Upper lobe of left lung (tissue), 6 donors: ENCODE measurements around the gene PSMB5. TPM values are rescaled to one million over a fixed set of nuclear protein-coding genes. Genes with fewer than 3 reads are reported as not detected.

Source experiments
- ATAC-seq, 2 donors: fragments of 200-7000 bp; cut with Tn5 transposase; one replicate each; pipeline ENCODE4 v1.9.1; 2022; ENCODE audit warnings: mild to moderate bottlenecking in 2 of 2, moderate library complexity in 2 of 2; ENCODE audit not compliant: low FRiP score in 2 of 2
- DNase-seq, 2 donors: peaks; one replicate each; pipeline ENCODE4 v3.0.0-alpha.2; 2019 to 2020
- H3K27ac ChIP-seq, 4 donors: fragments of 200-600 bp; sonication (generic); one replicate each; pipeline ENCODE4 v1.5.1; 2016 to 2019
- H3K27me3 ChIP-seq, 4 donors: fragments of 200-600 bp; sonication (generic); one replicate each; pipeline ENCODE4 v1.5.1; 2017 to 2019
- H3K36me3 ChIP-seq, 4 donors: fragments of 200-600 bp; sonication (generic); one replicate each; pipeline ENCODE4 v1.5.1; 2016 to 2019
- H3K4me1 ChIP-seq, 4 donors: fragments of 200-600 bp; sonication (generic); one replicate each; pipeline ENCODE4 v1.5.1; 2018 to 2019
- H3K4me3 ChIP-seq, 4 donors: fragments of 200-600 bp; sonication (generic); one replicate each; pipeline ENCODE4 v1.5.1; 2017 to 2019; ENCODE audit warnings: mild to moderate bottlenecking in 2 of 4, moderate library complexity in 1 of 4
- H3K9me3 ChIP-seq, 4 donors: fragments of 200-600 bp; sonication (generic); one replicate each; pipeline ENCODE4 v1.5.1; 2018 to 2019
- EP300 ChIP-seq, 4 donors: sonication (generic); formaldehyde crosslinking; IDR thresholded peaks; one replicate each; pipeline ENCODE4 v1.5.1; 2017; ENCODE audit warnings: antibody characterized with exemption in 4 of 4, control low read depth in 2 of 4
- POLR2A ChIP-seq, 4 donors: fragments of 450-650 bp; IDR thresholded peaks; one replicate each; pipeline ENCODE4 v1.5.1; 2016 to 2017; ENCODE audit warnings: antibody characterized with exemption in 4 of 4, mild to moderate bottlenecking in 2 of 4
- POLR2AphosphoS5 ChIP-seq, 2 donors: sonication (generic); formaldehyde crosslinking; IDR thresholded peaks; one replicate each; pipeline ENCODE4 v1.5.1; 2017; ENCODE audit warnings: antibody characterized with exemption in 2 of 2
- WGBS, 2 donors: methylation state at CpG; one replicate each; pipeline ENCODE4 v1.1.5; 2017 to 2018; 5-methylcytosine and 5-hydroxymethylcytosine counted together
- total RNA-seq, 6 donors: library from RNA; depleted of rRNA in 4 of 6; stranded (reverse); fragments of >200 nt in 4 of 6; gene quantifications; one replicate each; pipeline versions ENCODE4 v1.1.0 to v1.2.1, GENCODE V29; 2016 to 2021
- TF ChIP-seq, protein P1 (sequence below), 6 experiments: fragments of 450-650 bp in 4 of 6; fragments of 200-600 bp in 2 of 6; sonication (generic) in 2 of 6; IDR thresholded peaks; one replicate each; pipeline ENCODE4 v1.5.1; 2016 to 2019; ENCODE audit warnings: antibody characterized with exemption in 6 of 6
- donor health status: DM: no; HTN: no; CAD: no; lungs with moderate emphysema.
- donor health status: DM: no; HTN: yes; CAD: no; lungs with severe emphysema.

Gene PSMB5
- total RNA-seq, 6 donors from 2014 or later, result 58.7 to 147 (median 86.1) TPM

DNA sequence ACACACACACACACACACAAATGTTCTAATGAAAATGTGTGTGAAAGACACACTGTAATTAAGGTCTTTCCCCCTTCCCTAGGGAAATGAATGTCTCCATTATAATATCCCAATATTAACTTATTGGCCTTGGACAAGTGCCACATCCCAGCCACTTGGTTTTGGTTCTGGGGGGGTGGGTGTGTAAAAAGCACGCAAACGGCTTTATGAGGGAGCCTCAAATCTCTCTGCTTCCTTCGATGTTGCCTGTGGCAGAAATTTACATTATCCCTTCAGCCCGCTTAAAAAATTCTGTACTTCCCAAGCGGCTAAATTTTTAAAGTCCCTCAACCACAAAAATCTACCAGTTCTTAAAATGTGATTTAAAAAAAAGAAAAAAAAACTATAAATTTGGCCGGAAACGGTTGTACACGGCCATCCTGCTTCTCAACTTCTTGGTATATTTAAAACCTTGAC lies 25.2 kb downstream of the PSMB5 start:
- Histone ChIP-seq H3K27me3 (no peaks in the 10 kb centered on the region), H3K9me3 (no peaks in the 10 kb centered on the region), H3K4me3 (peak overlapping the region; percentile 40 to 61 (median 55)), H3K4me1 (peaks cover 13 to 33% (median 16%) of the 10 kb centered on the region in 4 donors), H3K27ac (peak overlapping the region; percentile 72 to 85 (median 82)), H3K36me3 (no peaks in the 10 kb centered on the region)
- ATAC-seq, result no peak
- no peak for DNase-seq
- 9 to 15% methylated on average over 8 of the region's 8 CpGs for WGBS, 2 donors
- no peak for TF ChIP-seq EP300 (IDR thresholded peaks at IDR 0.05)
- TF ChIP-seq, protein P1, sequence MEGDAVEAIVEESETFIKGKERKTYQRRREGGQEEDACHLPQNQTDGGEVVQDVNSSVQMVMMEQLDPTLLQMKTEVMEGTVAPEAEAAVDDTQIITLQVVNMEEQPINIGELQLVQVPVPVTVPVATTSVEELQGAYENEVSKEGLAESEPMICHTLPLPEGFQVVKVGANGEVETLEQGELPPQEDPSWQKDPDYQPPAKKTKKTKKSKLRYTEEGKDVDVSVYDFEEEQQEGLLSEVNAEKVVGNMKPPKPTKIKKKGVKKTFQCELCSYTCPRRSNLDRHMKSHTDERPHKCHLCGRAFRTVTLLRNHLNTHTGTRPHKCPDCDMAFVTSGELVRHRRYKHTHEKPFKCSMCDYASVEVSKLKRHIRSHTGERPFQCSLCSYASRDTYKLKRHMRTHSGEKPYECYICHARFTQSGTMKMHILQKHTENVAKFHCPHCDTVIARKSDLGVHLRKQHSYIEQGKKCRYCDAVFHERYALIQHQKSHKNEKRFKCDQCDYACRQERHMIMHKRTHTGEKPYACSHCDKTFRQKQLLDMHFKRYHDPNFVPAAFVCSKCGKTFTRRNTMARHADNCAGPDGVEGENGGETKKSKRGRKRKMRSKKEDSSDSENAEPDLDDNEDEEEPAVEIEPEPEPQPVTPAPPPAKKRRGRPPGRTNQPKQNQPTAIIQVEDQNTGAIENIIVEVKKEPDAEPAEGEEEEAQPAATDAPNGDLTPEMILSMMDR (IDR thresholded peaks at IDR 0.05), result no peak
- TF ChIP-seq POLR2A (IDR thresholded peaks at IDR 0.05), result no peak
- TF ChIP-seq POLR2AphosphoS5 (IDR thresholded peaks at IDR 0.05), result no peak

DNA sequence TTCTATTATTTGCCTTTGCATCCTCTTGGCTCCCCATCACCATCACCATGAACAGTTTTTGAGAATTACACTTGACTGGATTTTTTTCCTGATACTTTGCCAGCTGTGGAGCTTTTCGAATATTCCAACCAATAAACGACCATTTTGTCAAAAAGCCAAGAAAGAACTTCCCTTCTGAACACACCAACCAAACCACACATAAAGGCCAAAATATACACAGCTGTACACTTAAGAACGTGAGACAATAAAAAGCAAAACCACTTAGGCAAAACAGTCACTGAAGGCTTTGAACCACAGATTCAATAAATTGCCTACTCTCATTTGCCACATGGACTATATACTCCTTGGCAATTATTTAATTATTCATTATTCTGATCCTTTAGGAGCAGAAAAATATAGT lies 25.9 kb downstream of the PSMB5 start:
- ATAC-seq, result no peak
- H3K36me3 ChIP-seq, result no peaks in the 10 kb centered on the region
- no peaks in the 10 kb centered on the region for H3K27me3 ChIP-seq
- TF ChIP-seq EP300 (IDR thresholded peaks at IDR 0.05), result no peak
- TF ChIP-seq POLR2A (IDR thresholded peaks at IDR 0.05), result no peak
- TF ChIP-seq POLR2AphosphoS5 (IDR thresholded peaks at IDR 0.05), result no peak
- TF ChIP-seq, protein P1 (IDR thresholded peaks at IDR 0.05), result no peak
- peaks cover 13 to 33% (median 16%) of the 10 kb centered on the region in 4 donors for H3K4me1 ChIP-seq
- no peak overlapping the region for H3K4me3 ChIP-seq
- H3K27ac ChIP-seq, result peak overlapping the region in 1 of 4 donors; percentile 14
- 21 to 34% methylated on average over 3 of the region's 3 CpGs for WGBS, 2 donors
- DNase-seq, result no peak
- no peaks in the 10 kb centered on the region for H3K9me3 ChIP-seq

DNA sequence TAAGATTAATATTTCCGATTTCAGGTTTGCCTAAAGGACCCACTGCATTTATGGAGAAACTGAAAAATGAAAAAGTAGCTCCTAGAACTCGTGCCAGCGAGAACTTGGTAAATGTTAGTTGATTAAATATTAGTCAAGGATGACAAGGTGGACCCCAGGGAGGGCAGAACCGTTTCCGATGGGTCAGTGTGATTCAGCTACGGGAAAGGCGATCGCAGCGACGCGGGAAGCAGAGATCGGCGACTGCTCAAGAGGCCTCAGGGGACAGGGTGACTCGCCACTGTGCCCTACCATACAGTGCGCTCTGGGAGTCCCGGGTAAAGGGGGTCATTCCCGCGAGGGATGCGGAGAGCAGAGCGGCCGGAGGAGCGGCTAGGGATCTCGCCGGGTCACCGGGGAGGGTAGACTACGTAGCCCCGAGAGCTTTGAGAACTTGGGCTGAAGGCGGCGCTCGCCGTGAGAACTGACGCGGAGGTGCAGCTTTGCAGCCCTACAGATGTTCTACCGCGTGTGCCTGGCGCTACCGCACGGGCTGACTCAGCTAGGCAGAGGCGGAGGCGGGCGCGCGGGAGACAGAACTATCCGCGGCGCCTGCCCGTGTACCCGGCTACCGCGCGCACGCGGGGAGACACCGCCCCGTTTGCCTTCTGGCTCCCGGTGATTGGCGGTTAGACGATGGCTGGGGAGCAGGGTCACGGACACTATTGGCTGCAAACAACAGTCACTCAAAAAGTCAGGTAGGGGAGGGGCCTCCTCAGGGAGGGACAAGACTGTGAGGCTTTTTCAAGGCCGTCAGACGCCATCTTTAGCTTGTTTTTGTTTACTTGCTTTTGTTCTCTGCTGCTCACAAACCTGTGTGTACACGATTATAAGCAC lies 27.9 kb downstream of the PSMB5 start:
- 0 to 2% methylated on average over 12 to 56 of the region's 62 CpGs for WGBS, 2 donors
- peak overlapping the region; percentile 88 to 96 (median 94) for H3K27ac ChIP-seq
- H3K27me3 ChIP-seq, result no peaks in the 10 kb centered on the region
- H3K4me1 ChIP-seq, result peaks cover 13 to 33% (median 16%) of the 10 kb centered on the region in 4 donors
- peak in 3 of 4 donors; percentile 62 to 92 (median 91) for TF ChIP-seq POLR2A (IDR thresholded peaks at IDR 0.05)
- TF ChIP-seq POLR2AphosphoS5 (IDR thresholded peaks at IDR 0.05), result peak; percentile 88 to 93
- TF ChIP-seq, protein P1 (IDR thresholded peaks at IDR 0.05), result peak in 2 of 6 experiments; percentile 10 to 41
- no peak for TF ChIP-seq EP300 (IDR thresholded peaks at IDR 0.05)
- H3K9me3 ChIP-seq, result no peaks in the 10 kb centered on the region
- H3K4me3 ChIP-seq, result peak overlapping the region; percentile 52 to 72 (median 64)
- H3K36me3 ChIP-seq, result no peaks in the 10 kb centered on the region
- DNase-seq (peak; percentile 97 to 98), ATAC-seq (peak; percentile 99 to 100)

DNA sequence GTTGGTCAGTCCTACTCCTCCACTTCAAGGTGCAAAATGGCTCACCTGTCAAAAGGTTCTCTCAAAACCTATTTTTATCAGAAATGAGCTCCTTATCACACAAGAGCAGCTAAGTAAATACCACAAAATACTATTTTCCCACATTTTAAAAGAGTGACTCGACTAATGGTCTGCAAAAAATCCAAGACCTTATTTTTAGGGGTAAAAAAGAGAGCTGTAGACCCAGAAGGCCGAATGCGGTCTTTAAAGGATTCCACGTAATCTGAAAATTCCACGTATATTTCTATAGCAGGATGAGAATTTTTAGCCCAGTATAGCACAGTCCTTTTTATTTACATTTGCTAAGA lies 28.5 kb downstream of the PSMB5 start:
- H3K36me3 ChIP-seq, result no peaks in the 10 kb centered on the region
- H3K27ac ChIP-seq, result peak overlapping the region; percentile 88 to 96 (median 94)
- TF ChIP-seq EP300 (IDR thresholded peaks at IDR 0.05) (no peak), POLR2A (IDR thresholded peaks at IDR 0.05) (no peak), POLR2AphosphoS5 (IDR thresholded peaks at IDR 0.05) (no peak)
- TF ChIP-seq, protein P1 (IDR thresholded peaks at IDR 0.05), result no peak
- H3K9me3 ChIP-seq, result no peaks in the 10 kb centered on the region
- peaks cover 13 to 33% (median 16%) of the 10 kb centered on the region in 4 donors for H3K4me1 ChIP-seq
- no peaks in the 10 kb centered on the region for H3K27me3 ChIP-seq
- DNase-seq (no peak), ATAC-seq (no peak)
- 39 to 42% methylated on average over 5 of the region's 5 CpGs for WGBS, 2 donors
- peak overlapping the region; percentile 52 to 72 (median 64) for H3K4me3 ChIP-seq
